HCT116 (cell line): ENCODE measurements around the gene ASCC1. TPM values are rescaled to one million over a fixed set of nuclear protein-coding genes. Genes with fewer than 3 reads are reported as not detected.

Source experiments
- ATAC-seq: fragments of 200-7000 bp; cut with Tn5 transposase; 2 replicates; pipeline ENCODE4 v1.9.1; 2020; ENCODE audit warnings: mild to moderate bottlenecking, moderate library complexity
- BruUV-seq: library from RNA; stranded (reverse); fragments of 400-500 nt; replicated peaks from 2 replicates; lab custom pipeline; 2021; lab: Mats Ljungman, UMichigan
- CTCF ChIA-PET: fragments of 300-600 bp; sonication (Branson Sonifier 250); formaldehyde crosslinking; loops from one replicate; lab custom pipeline; 2021; ENCODE audit warnings: antibody characterized with exemption; lab: Charles Lee
- POLR2A ChIA-PET: fragments of 300-600, 350-600 bp; sonication (Branson Sonifier 250); formaldehyde crosslinking; loops from one replicate; lab custom pipeline; 2021; ENCODE audit warnings: antibody characterized with exemption; lab: Charles Lee
- RAD21 ChIA-PET, 2 experiments: fragments of 300-600 bp; sonication (Branson Sonifier 250); formaldehyde crosslinking; loops; one replicate each; lab custom pipeline; 2023; ENCODE audit warnings: low total read pairs in 2 of 2; ENCODE audit not compliant: uncharacterized antibody in 2 of 2, unreplicated experiment in 2 of 2, low non-redundant PET in 1 of 2; lab: Charles Lee
- DNase-seq: peaks from one replicate; pipeline ENCODE4 v3.0.0-alpha.2; 2010; ENCODE audit warnings: low read depth, low spot score
- H2AFZ ChIP-seq: fragments of 200-600 bp; shearing (Covaris generic), sonication (generic); 2 replicates; pipeline ENCODE4 v1.6.1; 2017; ENCODE audit warnings: low read depth, mixed run types, mixed read lengths, antibody characterized with exemption, low read length; ENCODE audit not compliant: poor library complexity, severe bottlenecking
- H3K27ac ChIP-seq: 2 replicates; pipeline ENCODE4 v1.5.1; 2012; ENCODE audit warnings: low read depth, low read length
- H3K27me3 ChIP-seq: fragments of 200-600 bp; sonication (generic); 2 replicates; pipeline ENCODE4 v1.6.1; 2016; ENCODE audit warnings: mixed run types, low read length, mixed read lengths; ENCODE audit not compliant: insufficient read depth
- H3K36me3 ChIP-seq, 2 experiments: fragments of 200-500 bp in 1 of 2; fragments of 200-600 bp in 1 of 2; sonication (Bioruptor generic) in 1 of 2; sonication (generic) in 1 of 2; 2 replicates each; pipeline versions ENCODE4 v1.5.1 to v1.6.1; 2014 to 2016; ENCODE audit warnings: low read length in 2 of 2, inconsistent platforms in 1 of 2, mixed read lengths in 1 of 2, mixed run types in 1 of 2; ENCODE audit not compliant: insufficient read depth in 2 of 2, control insufficient read depth in 1 of 2
- H3K4me1 ChIP-seq, 2 experiments: fragments of 200-600 bp in 1 of 2; sonication (generic) in 1 of 2; 2 replicates each; pipeline versions ENCODE4 v1.5.1 to v1.6.1; 2012 to 2017; ENCODE audit warnings: low read length in 2 of 2, inconsistent platforms in 1 of 2, mild to moderate bottlenecking in 1 of 2, mixed read lengths in 1 of 2, mixed run types in 1 of 2, moderate library complexity in 1 of 2; ENCODE audit not compliant: insufficient read depth in 2 of 2, control insufficient read depth in 1 of 2
- H3K4me2 ChIP-seq: fragments of 200-600 bp; sonication (generic); 2 replicates; pipeline ENCODE4 v1.6.1; 2017; ENCODE audit warnings: mixed run types, low read length, mixed read lengths
- H3K4me3 ChIP-seq, 2 experiments: fragments of 200-600 bp in 1 of 2; sonication (generic) in 1 of 2; replicated peaks in 1 of 2; 2 replicates each; pipeline ENCODE4 v1.5.1; 2011 to 2016; ENCODE audit warnings: low read length in 2 of 2, control low read depth in 1 of 2, low read depth in 1 of 2, mild to moderate bottlenecking in 1 of 2, mixed read lengths in 1 of 2, mixed run types in 1 of 2
- H3K79me2 ChIP-seq: fragments of 200-600 bp; sonication (generic); 2 replicates; pipeline ENCODE4 v1.6.1; 2017; ENCODE audit warnings: mild to moderate bottlenecking, mixed run types, low read length, moderate library complexity, mixed read lengths; ENCODE audit not compliant: insufficient read depth
- H3K9ac ChIP-seq: fragments of 200-600 bp; sonication (generic); 2 replicates; pipeline ENCODE4 v1.6.1; 2016; ENCODE audit warnings: low read length, mixed read lengths
- H3K9me2 ChIP-seq: fragments of 200-600 bp; sonication (generic), shearing (Covaris generic); 2 replicates; pipeline ENCODE4 v1.6.1; 2017; ENCODE audit warnings: mixed run types, mild to moderate bottlenecking, moderate library complexity; ENCODE audit not compliant: insufficient read depth
- H3K9me3 ChIP-seq, 2 experiments: fragments of 200-500 bp in 1 of 2; fragments of 200-600 bp in 1 of 2; sonication (Bioruptor generic) in 1 of 2; sonication (generic) in 1 of 2; 2 replicates each; pipeline ENCODE4 v1.6.1; 2014 to 2017; ENCODE audit warnings: low read length in 2 of 2, mixed read lengths in 2 of 2, inconsistent platforms in 1 of 2, low read depth in 1 of 2, mild to moderate bottlenecking in 1 of 2, mixed run types in 1 of 2, moderate library complexity in 1 of 2; ENCODE audit not compliant: control insufficient read depth in 1 of 2, insufficient read depth in 1 of 2
- H4K20me1 ChIP-seq: fragments of 200-600 bp; sonication (generic), shearing (Covaris generic); 2 replicates; pipeline ENCODE4 v1.6.1; 2017; ENCODE audit warnings: mixed run types, mild to moderate bottlenecking, moderate library complexity; ENCODE audit not compliant: insufficient read depth
- CBX3 ChIP-seq: IDR thresholded peaks from 2 replicates; pipeline ENCODE4 v1.6.1; 2012; ENCODE audit warnings: low read depth
- CTCF ChIP-seq, 3 experiments: fragments of 200-600 bp in 1 of 3; sonication (generic) in 1 of 3; IDR thresholded peaks in 2 of 3; conservative IDR thresholded peaks in 1 of 3; 2 replicates each; pipeline ENCODE4 v1.5.1; 2012 to 2017; ENCODE audit warnings: low read depth in 2 of 3, low read length in 2 of 3, antibody characterized with exemption in 1 of 3, borderline replicate concordance in 1 of 3, control low read depth in 1 of 3, mild to moderate bottlenecking in 1 of 3, mixed read lengths in 1 of 3, mixed run types in 1 of 3, moderate library complexity in 1 of 3; ENCODE audit not compliant: insufficient read depth in 1 of 3
- EZH2phosphoT487 ChIP-seq: fragments of 200-600 bp; IDR thresholded peaks from 2 replicates; pipeline ENCODE4 v1.6.1; 2018; ENCODE audit warnings: antibody characterized with exemption, borderline replicate concordance
- JUND ChIP-seq: IDR thresholded peaks from 2 replicates; pipeline ENCODE4 v1.6.1; 2012
- MAX ChIP-seq: IDR thresholded peaks from 2 replicates; pipeline ENCODE4 v1.6.1; 2012
- POLR2AphosphoS5 ChIP-seq: IDR thresholded peaks from 2 replicates; pipeline ENCODE4 v1.6.1; 2011; ENCODE audit warnings: mild to moderate bottlenecking, low read depth, low read length, moderate library complexity
- RAD21 ChIP-seq: IDR thresholded peaks from 2 replicates; pipeline ENCODE4 v1.6.1; 2012; ENCODE audit warnings: low read depth, mild to moderate bottlenecking
- SIN3A ChIP-seq: IDR thresholded peaks from 2 replicates; pipeline ENCODE4 v1.6.1; 2012; ENCODE audit warnings: low read depth
- SRF ChIP-seq: IDR thresholded peaks from 2 replicates; pipeline ENCODE4 v1.6.1; 2012; ENCODE audit warnings: low read depth
- TCF7L2 ChIP-seq: IDR thresholded peaks from 2 replicates; pipeline ENCODE4 v1.7.0; 2011; ENCODE audit warnings: borderline replicate concordance, inconsistent platforms; ENCODE audit not compliant: insufficient read depth, insufficient read length; ENCODE audit errors: extremely low read depth
- YY1 ChIP-seq: IDR thresholded peaks from 2 replicates; pipeline ENCODE4 v1.6.1; 2011; ENCODE audit warnings: low read length, low read depth, moderate library complexity, mild to moderate bottlenecking; ENCODE audit not compliant: insufficient replicate concordance; ENCODE audit errors: extremely low read depth
- intact Hi-C: fragments of 100-400 bp; cut with micrococcal nuclease; formaldehyde crosslinking; loops from 2 replicates; pipeline ENCODE4 v1.10.0; 2022
- total RNA-seq: library from RNA; stranded (reverse); gene quantifications from one replicate; pipeline ENCODE4 v1.2.1, GENCODE V29; 2021; ENCODE audit not compliant: unreplicated experiment

Gene ASCC1
- total RNA-seq, 1 experiment from 2014 or later: 34.5 TPM

GRCh38 chr10:72215611-72216549 lies at the start of gene ASCC1, which contains the start of gene ANAPC16 (continued):
- TF ChIP-seq EZH2phosphoT487 (no peak), RAD21 (peak; percentile 11; the same call in 1 of the 2 replicates)
- TF ChIP-seq, all 23 proteins: peak for 10

GRCh38 chr10:72265508-72265907 lies 49.4 kb upstream of the ASCC1 start:
- DNase-seq: no peak
- Histone ChIP-seq H4K20me1 (no peaks in the 10 kb centered on the region), H3K36me3 (no peaks in the 10 kb centered on the region), H3K4me1 (peaks cover 34 to 52% of the 10 kb centered on the region in 2 experiments), H3K27ac (no peak overlapping the region), H3K9me2 (no peaks in the 10 kb centered on the region), H2AFZ (no peak overlapping the region), H3K79me2 (no peaks in the 10 kb centered on the region), H3K9ac (no peak overlapping the region), H3K27me3 (no peaks in the 10 kb centered on the region), H3K4me3 (no peak overlapping the region), H3K9me3 (no peaks in the 10 kb centered on the region), H3K4me2 (no peak overlapping the region)
- no TSS peak for BruUV-seq
- intact Hi-C loops: no loop called here
- POLR2A ChIA-PET: interaction anchor here (1.0 to 9.2 kb wide), 2 partner anchors 9 to 25 kb away, joined by 3 to 166 read pairs; partner anchors contain the start of gene DDIT4
- RAD21 ChIA-PET: no interaction called here
- ATAC-seq: no peak
- TF ChIP-seq SIN3A (no peak), JUND (no peak), RAD21 (no peak)
- CTCF ChIA-PET: no interaction called here

- Histone ChIP-seq H3K4me3 (no peak overlapping the region), H3K4me1 (peaks cover 43 to 61% of the 10 kb centered on the region in 2 experiments), H3K9ac (no peak overlapping the region), H3K4me2 (no peak overlapping the region), H3K27ac (no peak overlapping the region), H3K9me3 (no peaks in the 10 kb centered on the region), H3K79me2 (no peaks in the 10 kb centered on the region), H2AFZ (no peak overlapping the region), H3K9me2 (no peaks in the 10 kb centered on the region), H4K20me1 (no peaks in the 10 kb centered on the region), H3K36me3 (no peaks in the 10 kb centered on the region), H3K27me3 (no peaks in the 10 kb centered on the region)
- BruUV-seq: no TSS peak
- ChIA-PET RAD21 (no interaction called here), CTCF (interaction anchor here (1.9 kb wide), 1 partner anchor 9 kb away, joined by 4 read pairs; the partner anchor contains the start of gene DDIT4), POLR2A (interaction anchor here (0.6 to 9.2 kb wide), 6 partner anchors 10 to 57 kb away, joined by 3 to 166 read pairs (median 4); partner anchors contain the start of gene DDIT4)
- no peak for ATAC-seq
- no peak for DNase-seq
- intact Hi-C loops: no loop called here
- TF ChIP-seq JUND (no peak), POLR2AphosphoS5 (no peak), CBX3 (no peak), YY1 (no peak), TCF7L2 (no peak), CTCF (IDR thresholded peaks at IDR 0.05 in 2 of 3, conservative IDR thresholded peaks at IDR 0.05 in 1 of 3; ENCODE audit: borderline replicate concordance in 1 of 3, insufficient read depth in 1 of 3, low read depth in 2 of 3, low read length in 2 of 3) (no peak), MAX (no peak), SRF (no peak)
These were observed 48.5 kb upstream of the ASCC1 start for GRCh38 chr10:72264536-72264935.
